Activated CD8-positive, alpha-beta T cell treated with anti-CD3 and anti-CD28 coated beads for 36 hours (primary cell): ENCODE measurements around the gene NOC4L. TPM values are rescaled to one million over a fixed set of nuclear protein-coding genes. Genes with fewer than 3 reads are reported as not detected.

Experiments used
- ATAC-seq: fragments of 200-7000 bp; cut with Tn5 transposase; one replicate; pipeline ENCODE4 v1.10.0; 2021; ENCODE audit warnings: mild to moderate bottlenecking, moderate library complexity
- CTCF ChIA-PET: fragments of 350-600 bp; sonication (Branson Sonifier 250); formaldehyde crosslinking; loops from one replicate; lab custom pipeline; 2021; ENCODE audit warnings: antibody characterized with exemption; lab: Charles Lee
- POLR2A ChIA-PET: fragments of 350-600 bp; sonication (Branson Sonifier 250); formaldehyde crosslinking; loops from one replicate; lab custom pipeline; 2021; ENCODE audit warnings: antibody characterized with exemption; lab: Charles Lee
- DNase-seq: peaks from one replicate; pipeline ENCODE4 v3.0.0-alpha.2; 2020
- H3K27ac Mint-ChIP-seq: one replicate; pipeline ENCODE4 v1.8.0; 2021; ENCODE audit warnings: mild to moderate bottlenecking, mixed read lengths
- H3K27me3 Mint-ChIP-seq: one replicate; pipeline ENCODE4 v1.8.0; 2021; ENCODE audit warnings: mixed read lengths
- H3K36me3 Mint-ChIP-seq: one replicate; pipeline ENCODE4 v1.8.0; 2021; ENCODE audit warnings: low read depth, mixed read lengths
- H3K4me1 Mint-ChIP-seq: one replicate; pipeline ENCODE4 v1.8.0; 2021; ENCODE audit warnings: low read depth, mixed read lengths
- H3K4me3 Mint-ChIP-seq: one replicate; pipeline ENCODE4 v1.8.0; 2021; ENCODE audit warnings: mild to moderate bottlenecking, moderate library complexity, mixed read lengths
- H3K9me3 Mint-ChIP-seq: one replicate; pipeline ENCODE4 v1.8.0; 2021; ENCODE audit warnings: mixed read lengths
- CTCF ChIP-seq: fragments of 200-600 bp; IDR thresholded peaks from one replicate; pipeline ENCODE4 v1.8.0; 2022; ENCODE audit warnings: antibody characterized with exemption, mild to moderate bottlenecking
- intact Hi-C: fragments of 100-400 bp; cut with micrococcal nuclease; formaldehyde crosslinking; loops from one replicate; pipeline ENCODE4 v1.10.0; 2022
- total RNA-seq, 2 experiments: library from RNA; stranded (reverse); gene quantifications; one replicate each; pipeline ENCODE4 v1.2.3, GENCODE V29; 2021

Gene NOC4L
- total RNA-seq, 2 experiments from 2014 or later, result 35.6 to 41.2 TPM

GRCh38 chr12:132142679-132143335, 1.4 kb upstream of the NOC4L start:
- no peak for ATAC-seq
- no peak for DNase-seq
- Mint-ChIP-seq H3K4me1 (peaks cover 25% of the 10 kb centered on the region), H3K27ac (peak overlapping the region; percentile 80), H3K9me3 (no peaks in the 10 kb centered on the region), H3K27me3 (no peaks in the 10 kb centered on the region), H3K4me3 (peak overlapping the region; percentile 90), H3K36me3 (peaks cover 25% of the 10 kb centered on the region)
- ChIA-PET CTCF (interaction anchor here (1.2 kb wide), 1 partner anchor 76 kb away, joined by 3 read pairs; no protein-coding TSS in a partner anchor), POLR2A (interaction anchor here (1.0 to 1.1 kb wide), 2 partner anchors 10 to 11 kb away, joined by 3 read pairs; no protein-coding TSS in a partner anchor)
- no peak for TF ChIP-seq CTCF
- intact Hi-C loops, result no loop called here

DNA sequence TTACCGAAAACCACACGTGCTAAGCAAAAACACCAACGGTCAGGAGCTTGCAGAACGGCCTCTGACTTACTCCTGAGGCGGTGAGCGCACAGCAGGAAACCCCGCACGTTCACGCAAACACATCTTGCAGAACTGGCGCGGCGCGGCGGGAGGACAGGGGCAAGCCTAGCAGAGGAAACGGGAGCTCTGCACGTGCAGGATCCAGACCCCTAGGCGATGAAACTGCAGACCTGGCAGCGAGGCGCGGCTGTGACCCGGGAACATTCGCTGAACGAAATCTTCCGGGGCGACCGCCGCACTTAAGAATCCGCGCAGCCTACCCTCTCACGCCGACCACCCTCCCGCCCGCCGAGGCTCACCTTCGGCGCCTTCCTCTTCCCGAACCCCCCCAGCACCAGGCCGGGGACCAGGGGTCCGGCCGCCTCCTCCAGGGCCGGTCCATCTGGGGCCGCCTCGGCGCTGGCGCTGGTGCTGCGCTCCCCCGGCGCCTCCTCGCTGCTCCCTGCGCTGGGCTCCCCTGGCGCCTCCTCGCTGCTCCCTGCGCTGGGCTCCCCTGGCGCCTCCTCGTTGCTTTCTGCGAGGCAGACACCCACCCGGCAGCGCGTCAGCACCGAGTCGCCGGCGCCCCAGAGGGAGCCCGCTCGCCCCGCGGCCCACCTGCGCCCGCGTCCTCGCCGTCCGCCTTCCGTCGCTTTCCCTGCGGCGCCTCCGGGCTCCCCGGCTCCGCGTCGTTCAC, 753 bp upstream of the NOC4L start:
- DNase-seq (peak; percentile 43), ATAC-seq (peak; percentile 41)
- H3K9me3 Mint-ChIP-seq, result no peaks in the 10 kb centered on the region
- no peak for TF ChIP-seq CTCF
- peak overlapping the region; percentile 90 for H3K4me3 Mint-ChIP-seq
- intact Hi-C loops, result no loop called here
- peaks cover 22% of the 10 kb centered on the region for H3K36me3 Mint-ChIP-seq
- H3K27ac Mint-ChIP-seq, result peak overlapping the region; percentile 80
- no peaks in the 10 kb centered on the region for H3K27me3 Mint-ChIP-seq
- ChIA-PET CTCF (interaction anchor here (1.2 kb wide), 1 partner anchor 75 kb away, joined by 3 read pairs; no protein-coding TSS in a partner anchor), POLR2A (interaction anchor here (1.0 kb wide), 1 partner anchor 10 kb away, joined by 3 read pairs; no protein-coding TSS in a partner anchor)
- peaks cover 25% of the 10 kb centered on the region for H3K4me1 Mint-ChIP-seq

- no peak for DNase-seq
- POLR2A ChIA-PET, result interaction anchor here (1.1 to 1.4 kb wide), 4 partner anchors 13 to 294 kb away, joined by 3 to 8 read pairs (median 4); no protein-coding TSS in a partner anchor
- H3K36me3 Mint-ChIP-seq, result peaks cover 14% of the 10 kb centered on the region
- no peaks in the 10 kb centered on the region for H3K27me3 Mint-ChIP-seq
- peak; percentile 7 for ATAC-seq
- H3K4me3 Mint-ChIP-seq, result peak overlapping the region; percentile 90
- H3K4me1 Mint-ChIP-seq, result peaks cover 25% of the 10 kb centered on the region
- TF ChIP-seq CTCF, result no peak
- intact Hi-C loops, result no loop called here
- no peaks in the 10 kb centered on the region for H3K9me3 Mint-ChIP-seq
- CTCF ChIA-PET, result interaction anchor here (1.3 to 1.4 kb wide), 2 partner anchors 9 to 75 kb away, joined by 3 to 5 read pairs; no protein-coding TSS in a partner anchor
- peak overlapping the region; percentile 88 for H3K27ac Mint-ChIP-seq
Observed at GRCh38 chr12:132144810-132145168, 532 bp downstream of the NOC4L start.

DNA sequence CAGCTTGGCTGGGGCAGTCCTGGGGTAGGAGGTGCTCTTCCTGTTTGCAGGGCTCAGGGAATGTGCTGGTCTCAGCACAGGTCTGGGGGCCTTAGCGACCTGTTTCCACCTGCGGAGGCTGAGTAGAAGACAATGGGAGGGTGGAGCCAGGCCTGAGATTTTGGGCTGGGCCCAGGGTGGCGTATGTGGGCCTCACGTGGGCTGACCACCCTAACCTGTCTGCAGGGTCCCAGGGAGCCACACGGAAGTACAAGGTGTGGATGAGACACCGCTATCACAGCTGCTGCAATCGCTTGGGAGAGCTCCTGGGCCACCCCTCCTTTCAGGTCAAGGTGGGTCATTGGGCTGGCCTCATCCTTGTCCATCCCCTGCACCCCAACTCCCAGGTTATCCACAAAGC, 1.1 kb downstream of the NOC4L start:
- Mint-ChIP-seq H3K9me3 (no peaks in the 10 kb centered on the region), H3K4me1 (peaks cover 25% of the 10 kb centered on the region), H3K27me3 (no peaks in the 10 kb centered on the region), H3K36me3 (peaks cover 12% of the 10 kb centered on the region), H3K4me3 (peak overlapping the region; percentile 90), H3K27ac (peak overlapping the region; percentile 88)
- ChIA-PET POLR2A (interaction anchor here (1.1 to 1.4 kb wide), 5 partner anchors 9 to 293 kb away, joined by 3 to 8 read pairs (median 4); no protein-coding TSS in a partner anchor), CTCF (interaction anchor here (1.3 to 1.4 kb wide), 2 partner anchors 9 to 74 kb away, joined by 3 to 5 read pairs; no protein-coding TSS in a partner anchor)
- TF ChIP-seq CTCF, result no peak
- intact Hi-C loops, result no loop called here
- ATAC-seq, result no peak
- no peak for DNase-seq
